Liver (tissue), 9 donors: Measurements from ENCODE around the gene CDC26. TPM values are rescaled to one million over a fixed set of nuclear protein-coding genes. Genes with fewer than 3 reads are reported as not detected.

Experiments
- DNase-seq: peaks from one replicate; pipeline ENCODE4 v3.0.0-alpha.2; 2017; ENCODE audit warnings: low spot score
- H3K27ac ChIP-seq, 2 donors: one replicate each; pipeline ENCODE4 v1.7.0; 2013; ENCODE audit warnings: inconsistent platforms in 2 of 2, low read length in 2 of 2, control low read depth in 1 of 2, low read depth in 1 of 2, mild to moderate bottlenecking in 1 of 2
- H3K27me3 ChIP-seq, 4 donors: one replicate each; pipeline versions ENCODE4 v1.6.1 to v1.7.0; 2013; ENCODE audit warnings: low read length in 3 of 4, inconsistent platforms in 1 of 4, mild to moderate bottlenecking in 1 of 4, moderate library complexity in 1 of 4; ENCODE audit not compliant: control insufficient read depth in 4 of 4, insufficient read depth in 4 of 4
- H3K36me3 ChIP-seq, 4 donors: one replicate each; pipeline versions ENCODE4 v1.6.1 to v1.7.0; 2013; ENCODE audit warnings: low read length in 3 of 4, mild to moderate bottlenecking in 3 of 4, low read depth in 1 of 4, moderate library complexity in 1 of 4; ENCODE audit not compliant: control insufficient read depth in 4 of 4, insufficient read depth in 3 of 4
- H3K4me1 ChIP-seq, 4 donors: one replicate each; pipeline versions ENCODE4 v1.6.1 to v1.7.0; 2013; ENCODE audit warnings: low read length in 3 of 4, mild to moderate bottlenecking in 3 of 4, moderate library complexity in 1 of 4; ENCODE audit not compliant: control insufficient read depth in 4 of 4, insufficient read depth in 4 of 4
- H3K4me3 ChIP-seq, 3 donors: one replicate each; pipeline versions ENCODE4 v1.6.1 to v1.7.0; 2013; ENCODE audit warnings: low read length in 3 of 3, control low read depth in 1 of 3, low read depth in 1 of 3, mild to moderate bottlenecking in 1 of 3
- H3K9ac ChIP-seq, 2 donors: one replicate each; pipeline ENCODE4 v1.7.0; 2013; ENCODE audit warnings: low read length in 2 of 2, mild to moderate bottlenecking in 2 of 2, moderate library complexity in 2 of 2, control low read depth in 1 of 2, low read depth in 1 of 2
- H3K9me3 ChIP-seq, 4 donors: one replicate each; pipeline versions ENCODE4 v1.6.1 to v1.7.0; 2013; ENCODE audit warnings: low read length in 3 of 4; ENCODE audit not compliant: control insufficient read depth in 4 of 4
- ATF3 ChIP-seq: IDR thresholded peaks from 2 replicates; pipeline ENCODE4 v1.6.1; 2016; ENCODE audit warnings: antibody characterized with exemption
- CTCF ChIP-seq: fragments of 150-350 bp; IDR thresholded peaks from 2 replicates; pipeline ENCODE4 v1.5.1; 2017; ENCODE audit warnings: improper control_type of control experiment, low read depth, low read length; ENCODE audit not compliant: missing input control
- EGR1 ChIP-seq, 2 donors: IDR thresholded peaks; 2 replicates each; pipeline ENCODE4 v1.6.1; 2016 to 2018; ENCODE audit warnings: antibody characterized with exemption in 2 of 2, low read depth in 2 of 2
- FOXA1 ChIP-seq: IDR thresholded peaks from 2 replicates; pipeline ENCODE4 v1.6.1; 2016; ENCODE audit warnings: antibody characterized with exemption
- GABPA ChIP-seq, 2 donors: IDR thresholded peaks in 1 of 2; conservative IDR thresholded peaks in 1 of 2; 2 replicates each; pipeline ENCODE4 v1.6.1; 2016; ENCODE audit warnings: antibody characterized with exemption in 2 of 2, mild to moderate bottlenecking in 1 of 2, moderate library complexity in 1 of 2
- HNF4A ChIP-seq, 2 donors: conservative IDR thresholded peaks; 2 replicates each; pipeline ENCODE4 v1.6.1; 2016; ENCODE audit warnings: antibody characterized with exemption in 2 of 2, mild to moderate bottlenecking in 2 of 2
- HNF4G ChIP-seq: IDR thresholded peaks from 2 replicates; pipeline ENCODE4 v1.6.1; 2016; ENCODE audit warnings: antibody characterized with exemption
- JUND ChIP-seq, 2 donors: IDR thresholded peaks; 2 replicates each; pipeline ENCODE4 v1.6.1; 2016; ENCODE audit warnings: antibody characterized with exemption in 2 of 2
- NR2F2 ChIP-seq: IDR thresholded peaks from 2 replicates; pipeline ENCODE4 v1.6.1; 2016; ENCODE audit warnings: antibody characterized with exemption
- RAD21 ChIP-seq, 2 donors: IDR thresholded peaks; 2 replicates each; pipeline ENCODE4 v1.6.1; 2016; ENCODE audit warnings: antibody characterized with exemption in 2 of 2, mild to moderate bottlenecking in 2 of 2
- REST ChIP-seq: IDR thresholded peaks from 2 replicates; pipeline ENCODE4 v1.6.1; 2016; ENCODE audit warnings: antibody characterized with exemption, mild to moderate bottlenecking
- RXRA ChIP-seq, 2 donors: IDR thresholded peaks; 2 replicates each; pipeline ENCODE4 v1.6.1; 2017 to 2018; ENCODE audit warnings: antibody characterized with exemption in 2 of 2, mild to moderate bottlenecking in 1 of 2
- SP1 ChIP-seq: IDR thresholded peaks from 2 replicates; pipeline ENCODE4 v1.6.1; 2018; ENCODE audit warnings: antibody characterized with exemption, mild to moderate bottlenecking
- TAF1 ChIP-seq: conservative IDR thresholded peaks from 2 replicates; pipeline ENCODE4 v1.6.1; 2016; ENCODE audit warnings: antibody characterized with exemption, mild to moderate bottlenecking
- YY1 ChIP-seq: IDR thresholded peaks from 2 replicates; pipeline ENCODE4 v1.6.1; 2016; ENCODE audit warnings: antibody characterized with exemption, mild to moderate bottlenecking
- WGBS: extraction: QIAGEN DNeasy Blood & Tissue Kit; methylation state at CpG from one replicate; pipeline ENCODE4 v1.1.7; 2013; 5-methylcytosine and 5-hydroxymethylcytosine counted together
- polyA plus RNA-seq, 2 donors: library from polyadenylated mRNA; stranded (reverse) in 1 of 2; unstranded in 1 of 2; fragments of 200-250 nt in 1 of 2; fragments of >200 nt in 1 of 2; fragmentation: Nextera tagmentation in 1 of 2; extraction: Ambion mirVana in 1 of 2; gene quantifications; one replicate each; pipeline versions ENCODE4 v1.2.1 to v1.2.3, GENCODE V29; 2013 to 2015
- total RNA-seq, 2 donors: library from RNA; depleted of rRNA; stranded (reverse); fragments of >200 nt; gene quantifications; one replicate each; pipeline ENCODE4 v1.2.3, GENCODE V29; 2014
- TF ChIP-seq, protein P1 (sequence below): IDR thresholded peaks from 2 replicates; pipeline ENCODE4 v1.6.1; 2016; ENCODE audit warnings: antibody characterized with exemption
- TF ChIP-seq, protein P2 (sequence below): IDR thresholded peaks from 2 replicates; pipeline ENCODE4 v1.6.1; 2016; ENCODE audit warnings: antibody characterized with exemption
- donor health status: healthy.
- donor health status: healthy.
- donor health status: healthy.
- donor health status: healthy.
- donor health status: healthy.

The CDC26 gene
- total and polyA plus RNA-seq, 4 donors: 12.5 to 38.9 (median 21.3) TPM

GRCh38 chr9:113244556-113244955 lies 30.8 kb downstream of the CDC26 start:
- H3K4me3 ChIP-seq: no peak overlapping the region
- H3K4me1 ChIP-seq: peaks cover 2 to 5% (median 4%) of the 10 kb centered on the region in 4 donors
- H3K27me3 ChIP-seq: no peaks in the 10 kb centered on the region
- H3K27ac ChIP-seq: no peak overlapping the region
- TF ChIP-seq HNF4A (conservative IDR thresholded peaks at IDR 0.05) (no peak), RXRA (IDR thresholded peaks at IDR 0.05) (no peak), HNF4G (no peak), NR2F2 (no peak), GABPA (IDR thresholded peaks at IDR 0.05 in 1 of 2, conservative IDR thresholded peaks at IDR 0.05 in 1 of 2) (no peak), CTCF (no peak), FOXA1 (no peak), JUND (IDR thresholded peaks at IDR 0.05) (no peak), TAF1 (no peak), RAD21 (IDR thresholded peaks at IDR 0.05) (no peak), YY1 (no peak), ATF3 (no peak), SP1 (no peak), REST (no peak), EGR1 (IDR thresholded peaks at IDR 0.05; ENCODE audit: low read depth in 2 of 2) (no peak)
- TF ChIP-seq, protein P1, sequence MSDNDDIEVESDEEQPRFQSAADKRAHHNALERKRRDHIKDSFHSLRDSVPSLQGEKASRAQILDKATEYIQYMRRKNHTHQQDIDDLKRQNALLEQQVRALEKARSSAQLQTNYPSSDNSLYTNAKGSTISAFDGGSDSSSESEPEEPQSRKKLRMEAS: no peak
- TF ChIP-seq, protein P2, sequence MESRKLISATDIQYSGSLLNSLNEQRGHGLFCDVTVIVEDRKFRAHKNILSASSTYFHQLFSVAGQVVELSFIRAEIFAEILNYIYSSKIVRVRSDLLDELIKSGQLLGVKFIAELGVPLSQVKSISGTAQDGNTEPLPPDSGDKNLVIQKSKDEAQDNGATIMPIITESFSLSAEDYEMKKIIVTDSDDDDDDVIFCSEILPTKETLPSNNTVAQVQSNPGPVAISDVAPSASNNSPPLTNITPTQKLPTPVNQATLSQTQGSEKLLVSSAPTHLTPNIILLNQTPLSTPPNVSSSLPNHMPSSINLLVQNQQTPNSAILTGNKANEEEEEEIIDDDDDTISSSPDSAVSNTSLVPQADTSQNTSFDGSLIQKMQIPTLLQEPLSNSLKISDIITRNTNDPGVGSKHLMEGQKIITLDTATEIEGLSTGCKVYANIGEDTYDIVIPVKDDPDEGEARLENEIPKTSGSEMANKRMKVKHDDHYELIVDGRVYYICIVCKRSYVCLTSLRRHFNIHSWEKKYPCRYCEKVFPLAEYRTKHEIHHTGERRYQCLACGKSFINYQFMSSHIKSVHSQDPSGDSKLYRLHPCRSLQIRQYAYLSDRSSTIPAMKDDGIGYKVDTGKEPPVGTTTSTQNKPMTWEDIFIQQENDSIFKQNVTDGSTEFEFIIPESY: no peak
- no peaks in the 10 kb centered on the region for H3K9me3 ChIP-seq
- H3K36me3 ChIP-seq: peaks cover 0 to 2% (median 0%) of the 10 kb centered on the region in 4 donors
- WGBS: 97% methylated on average over 2 of the region's 2 CpGs
- no peak overlapping the region for H3K9ac ChIP-seq
- DNase-seq: no peak

- H3K27me3 ChIP-seq: no peaks in the 10 kb centered on the region
- peaks cover 0 to 2% (median 0%) of the 10 kb centered on the region in 4 donors for H3K36me3 ChIP-seq
- DNase-seq: no peak
- H3K4me3 ChIP-seq: no peak overlapping the region
- H3K4me1 ChIP-seq: peaks cover 10 to 33% (median 29%) of the 10 kb centered on the region in 4 donors
- TF ChIP-seq JUND (IDR thresholded peaks at IDR 0.05) (no peak), SP1 (no peak), HNF4G (no peak), FOXA1 (no peak), ATF3 (no peak), RXRA (IDR thresholded peaks at IDR 0.05) (no peak), CTCF (no peak), RAD21 (IDR thresholded peaks at IDR 0.05) (no peak), NR2F2 (no peak), TAF1 (no peak), GABPA (IDR thresholded peaks at IDR 0.05 in 1 of 2, conservative IDR thresholded peaks at IDR 0.05 in 1 of 2) (no peak), HNF4A (conservative IDR thresholded peaks at IDR 0.05) (no peak)
- TF ChIP-seq, protein P1: no peak
- TF ChIP-seq, protein P2: no peak
- no peaks in the 10 kb centered on the region for H3K9me3 ChIP-seq
- no peak overlapping the region for H3K27ac ChIP-seq
- WGBS: 95% methylated on average over 2 of the region's 2 CpGs
- H3K9ac ChIP-seq: no peak overlapping the region
Observed at GRCh38 chr9:113241161-113241560, 34.2 kb downstream of the CDC26 start.
